Transverse colon (tissue), 4 donors: ENCODE data around the gene SEMA4A. TPM values are rescaled to one million over a fixed set of nuclear protein-coding genes. Genes with fewer than 3 reads are reported as not detected.
"Not testable (repeated sequence)": the region's sequence is repeated elsewhere in the genome, so short reads cannot be mapped to it uniquely, and the experiment has no call there.

Experiments
- DNase-seq: peaks from one replicate; pipeline ENCODE4 v3.0.0-alpha.2; 2019
- H3K27ac ChIP-seq, 4 donors: fragments of 200-600 bp; sonication (generic); 2 replicates each; pipeline ENCODE4 v1.5.1; 2016 to 2018; ENCODE audit warnings: inconsistent platforms in 4 of 4
- H3K27me3 ChIP-seq: fragments of 200-600 bp; sonication (generic); 2 replicates; pipeline ENCODE4 v1.5.1; 2017; ENCODE audit warnings: inconsistent platforms
- H3K36me3 ChIP-seq, 4 donors: fragments of 200-600 bp; sonication (generic); 2 replicates each; pipeline ENCODE4 v1.5.1; 2017 to 2019; ENCODE audit warnings: inconsistent platforms in 4 of 4
- H3K4me1 ChIP-seq, 4 donors: fragments of 200-600 bp; sonication (generic); 2 replicates each; pipeline ENCODE4 v1.5.1; 2017 to 2020; ENCODE audit warnings: inconsistent platforms in 4 of 4
- H3K4me3 ChIP-seq, 4 donors: fragments of 200-600 bp; sonication (generic); 1 replicate in 1 of 4; 2 replicates in 3 of 4; pipeline versions ENCODE4 v1.5.1 to v1.6.1; 2017 to 2019; ENCODE audit warnings: inconsistent platforms in 4 of 4
- H3K9me3 ChIP-seq, 2 donors: fragments of 200-600 bp; sonication (generic); 2 replicates each; pipeline ENCODE4 v1.5.1; 2017 to 2019; ENCODE audit warnings: inconsistent platforms in 2 of 2
- CTCF ChIP-seq, 5 experiments: fragments of 200-600 bp in 3 of 5; fragments of 450-650 bp in 2 of 5; sonication (generic) in 3 of 5; IDR thresholded peaks; 1 replicate in 2 of 5; 2 replicates in 3 of 5; pipeline ENCODE4 v1.5.1; 2016 to 2017; ENCODE audit warnings: antibody characterized with exemption in 5 of 5, inconsistent platforms in 3 of 5, mild to moderate bottlenecking in 2 of 5, moderate library complexity in 1 of 5
- EP300 ChIP-seq: sonication (generic); formaldehyde crosslinking; IDR thresholded peaks from one replicate; pipeline ENCODE4 v1.6.1; 2017; ENCODE audit warnings: antibody characterized with exemption, low read depth
- POLR2A ChIP-seq: fragments of 450-650 bp; IDR thresholded peaks from one replicate; pipeline ENCODE4 v1.6.1; 2016; ENCODE audit warnings: antibody characterized with exemption, mild to moderate bottlenecking, moderate library complexity
- POLR2AphosphoS5 ChIP-seq, 3 donors: sonication (generic); formaldehyde crosslinking; IDR thresholded peaks; one replicate each; pipeline ENCODE4 v1.6.1; 2016; ENCODE audit warnings: antibody characterized with exemption in 3 of 3
- WGBS, 2 donors: methylation state at CpG; one replicate each; pipeline ENCODE4 v1.1.5; 2018; ENCODE audit warnings: low coverage in 1 of 2; 5-methylcytosine and 5-hydroxymethylcytosine counted together
- in situ Hi-C, 4 donors: fragments of 200-750 bp; cut with MboI; loops; one replicate each; pipeline versions ENCODE4 v1.15.0 to v1.15.1; 2017; ENCODE audit warnings: low sequenced_read_pairs in 3 of 4, low pct_ligation_motif_present in 1 of 4, low pct_unique_long_range_greater_than_20kb in 1 of 4
- intact Hi-C: fragments of 100-400 bp; cut with DNase I; formaldehyde crosslinking; loops from one replicate; pipeline ENCODE4 v1.15.1; 2023; ENCODE audit warnings: low total_unique reads
- total RNA-seq, 4 donors: library from RNA; depleted of rRNA; stranded (reverse); fragments of >200 nt; gene quantifications; one replicate each; pipeline ENCODE4 v1.1.0, GENCODE V29; 2016

The SEMA4A gene
- total RNA-seq, 4 donors from 2014 or later: 2.6 to 6.0 (median 4.8) TPM; not detected in 1

GRCh38 chr1:156124557-156125483 is 28.6 kb upstream of the SEMA4A start:
- H3K4me3 ChIP-seq: no peak overlapping the region
- intact Hi-C loops (no loop called here), in situ Hi-C loops (no loop called here)
- peaks cover 91 to 100% (median 98%) of the 10 kb centered on the region in 4 donors for H3K4me1 ChIP-seq
- peak overlapping the region; percentile 96 to 100 (median 98) for H3K27ac ChIP-seq
- no peaks in the 10 kb centered on the region for H3K36me3 ChIP-seq
- peak; percentile 81 for DNase-seq
- TF ChIP-seq EP300 (no peak), CTCF (IDR thresholded peaks at IDR 0.05) (no peak), POLR2A (peak; percentile 54), POLR2AphosphoS5 (IDR thresholded peaks at IDR 0.05) (peak; percentile 54 to 75 (median 59))
- H3K27me3 ChIP-seq: no peaks in the 10 kb centered on the region
- WGBS, 2 donors: 38 to 57% methylated on average over 5 to 17 of the region's 17 CpGs
- H3K9me3 ChIP-seq: no peaks in the 10 kb centered on the region

- H3K4me1 ChIP-seq: peaks cover 89 to 100% (median 97%) of the 10 kb centered on the region in 4 donors
- H3K27ac ChIP-seq: peak overlapping the region; percentile 96 to 100 (median 98)
- H3K36me3 ChIP-seq, H3K27me3 ChIP-seq, in situ Hi-C loops, intact Hi-C loops, H3K9me3 ChIP-seq, DNase-seq: not testable (repeated sequence)
- peak overlapping the region in 1 of 4 donors; percentile 8 for H3K4me3 ChIP-seq
- 88% methylated on average over 10 of the region's 10 CpGs; no CpG with 5 or more reads in 1 of the 2 donors for WGBS, 2 donors
Measured at GRCh38 chr1:156125544-156125943, 27.8 kb upstream of the SEMA4A start.

- Histone ChIP-seq H3K9me3 (no peaks in the 10 kb centered on the region), H3K4me1 (peaks cover 84 to 96% (median 94%) of the 10 kb centered on the region in 4 donors), H3K4me3 (peak overlapping the region in 2 of 4 donors; percentile 8 to 9), H3K27me3 (no peaks in the 10 kb centered on the region), H3K36me3 (peaks cover 0 to 7% (median 4%) of the 10 kb centered on the region in 4 donors), H3K27ac (peak overlapping the region; percentile 96 to 100 (median 98))
- intact Hi-C loops: no loop called here
- WGBS, 2 donors: 13 to 21% methylated on average over 7 to 11 of the region's 11 CpGs
- TF ChIP-seq EP300: no peak
- TF ChIP-seq CTCF (IDR thresholded peaks at IDR 0.05): peak; percentile 31 to 45 (median 34)
- TF ChIP-seq POLR2AphosphoS5 (IDR thresholded peaks at IDR 0.05): peak; percentile 45 to 52 (median 47)
- peak; percentile 27 for TF ChIP-seq POLR2A
- in situ Hi-C loops: no loop called here
- DNase-seq: peak; percentile 82
Measured at GRCh38 chr1:156126043-156126629, 27.2 kb upstream of the SEMA4A start.

- H3K36me3 ChIP-seq: peaks cover 0 to 15% (median 7%) of the 10 kb centered on the region in 4 donors
- peak; percentile 70 for DNase-seq
- no peaks in the 10 kb centered on the region for H3K9me3 ChIP-seq
- intact Hi-C loops: no loop called here
- H3K4me1 ChIP-seq: peaks cover 77 to 89% (median 87%) of the 10 kb centered on the region in 4 donors
- peak overlapping the region in 1 of 4 donors; percentile 9 for H3K4me3 ChIP-seq
- no peaks in the 10 kb centered on the region for H3K27me3 ChIP-seq
- in situ Hi-C loops: no loop called here
- TF ChIP-seq CTCF (IDR thresholded peaks at IDR 0.05): peak in 2 of 5 experiments; percentile 11 to 27
- TF ChIP-seq POLR2A: no peak
- TF ChIP-seq EP300: no peak
- TF ChIP-seq POLR2AphosphoS5 (IDR thresholded peaks at IDR 0.05): peak in 1 of 3 donors; percentile 4
- H3K27ac ChIP-seq: peak overlapping the region; percentile 96 to 100 (median 98)
- WGBS, 2 donors: 26% methylated on average over 15 of the region's 15 CpGs; no CpG with 5 or more reads in 1 of the 2 donors
Measured at GRCh38 chr1:156126630-156127534, 26.5 kb upstream of the SEMA4A start.
